Mucosa of descending colon (tissue), 3 donors: ENCODE results near the gene PRKAG1. TPM values are rescaled to one million over a fixed set of nuclear protein-coding genes. Genes with fewer than 3 reads are reported as not detected.

Source experiments
- ATAC-seq: fragments of 200-7000 bp; cut with Tn5 transposase; one replicate; pipeline ENCODE4 v1.9.1; 2020; ENCODE audit warnings: mild to moderate bottlenecking, moderate library complexity
- DNase-seq, 3 donors: peaks; one replicate each; pipeline ENCODE4 v3.0.0-alpha.2; 2020
- H3K36me3 ChIP-seq: fragments of 200-600 bp; one replicate; pipeline ENCODE4 v1.8.0; 2021; ENCODE audit warnings: low read depth, mild to moderate bottlenecking
- H3K4me1 ChIP-seq: fragments of 200-600 bp; one replicate; pipeline ENCODE4 v1.8.0; 2021; ENCODE audit warnings: low read depth, mild to moderate bottlenecking
- H3K4me3 ChIP-seq: fragments of 200-600 bp; one replicate; pipeline ENCODE4 v1.8.0; 2021; ENCODE audit warnings: mild to moderate bottlenecking
- H3K9me3 ChIP-seq: fragments of 200-600 bp; one replicate; pipeline ENCODE4 v1.8.0; 2021; ENCODE audit warnings: mild to moderate bottlenecking
- CTCF ChIP-seq: fragments of 200-600 bp; IDR thresholded peaks from one replicate; pipeline ENCODE4 v1.8.0; 2022; ENCODE audit warnings: antibody characterized with exemption, mild to moderate bottlenecking
- intact Hi-C, 2 donors: fragments of 100-400 bp; cut with DNase I in 1 of 2; cut with micrococcal nuclease in 1 of 2; formaldehyde crosslinking; loops; one replicate each; pipeline versions ENCODE4 v1.11.0 to v1.11.1; 2022; cut with DNase I, micrococcal nuclease
- total RNA-seq, 3 donors: library from RNA; stranded (reverse); fragmentation: NEBNext Ultra II Directional in 2 of 3; extraction: Animal tissue kit (Norgen Biotek cat#: 25700) in 2 of 3; gene quantifications; one replicate each; pipeline versions ENCODE4 v1.2.1 to v1.2.4, GENCODE V29; 2021 to 2023
- donor health status: DM: no; HTN: no; CAD: no; lungs with moderate emphysema.
- donor health status: DM: no; HTN: no; CAD: no.
- donor health status: DM: no; HTN: yes; CAD: no.

The PRKAG1 gene
- total RNA-seq, 3 donors from 2014 or later = 51.5 to 60.1 (median 52.2) TPM

DNA sequence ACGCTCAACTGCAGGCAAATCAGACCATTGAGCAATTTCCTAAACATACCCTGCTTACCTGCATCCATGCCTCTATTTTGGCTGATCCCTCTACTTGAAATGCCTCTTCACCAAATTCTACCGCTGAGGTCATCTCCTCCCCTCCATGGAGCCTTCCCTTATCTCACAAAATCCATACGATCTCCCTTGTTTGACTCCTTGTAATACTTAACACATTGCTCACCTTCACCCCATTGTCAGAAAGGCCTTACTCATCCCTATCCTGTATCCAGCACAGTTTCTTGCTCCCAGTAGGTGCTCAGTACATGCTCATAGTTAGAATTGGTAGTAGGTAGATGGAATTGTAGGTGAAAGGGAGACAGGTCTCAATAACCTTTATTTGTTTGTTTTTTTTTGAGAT lies 24.8 kb downstream of the PRKAG1 start:
- intact Hi-C loops = no loop called here
- Histone ChIP-seq H3K4me1 (peaks cover 20% of the 10 kb centered on the region), H3K4me3 (no peak overlapping the region), H3K36me3 (no peaks in the 10 kb centered on the region), H3K9me3 (no peaks in the 10 kb centered on the region)
- no peak for DNase-seq
- no peak for ATAC-seq
- TF ChIP-seq CTCF = no peak

- intact Hi-C loops = no loop called here
- Histone ChIP-seq H3K9me3 (no peaks in the 10 kb centered on the region), H3K4me3 (no peak overlapping the region), H3K4me1 (no peaks in the 10 kb centered on the region), H3K36me3 (no peaks in the 10 kb centered on the region)
- TF ChIP-seq CTCF = no peak
- DNase-seq = no peak
- no peak for ATAC-seq
These were observed 27.1 kb downstream of the PRKAG1 start for GRCh38 chr12:48991247-48992050.

- intact Hi-C loops = no loop called here
- no peak for ATAC-seq
These were observed 28.0 kb downstream of the PRKAG1 start for GRCh38 chr12:48990552-48990951.

DNA sequence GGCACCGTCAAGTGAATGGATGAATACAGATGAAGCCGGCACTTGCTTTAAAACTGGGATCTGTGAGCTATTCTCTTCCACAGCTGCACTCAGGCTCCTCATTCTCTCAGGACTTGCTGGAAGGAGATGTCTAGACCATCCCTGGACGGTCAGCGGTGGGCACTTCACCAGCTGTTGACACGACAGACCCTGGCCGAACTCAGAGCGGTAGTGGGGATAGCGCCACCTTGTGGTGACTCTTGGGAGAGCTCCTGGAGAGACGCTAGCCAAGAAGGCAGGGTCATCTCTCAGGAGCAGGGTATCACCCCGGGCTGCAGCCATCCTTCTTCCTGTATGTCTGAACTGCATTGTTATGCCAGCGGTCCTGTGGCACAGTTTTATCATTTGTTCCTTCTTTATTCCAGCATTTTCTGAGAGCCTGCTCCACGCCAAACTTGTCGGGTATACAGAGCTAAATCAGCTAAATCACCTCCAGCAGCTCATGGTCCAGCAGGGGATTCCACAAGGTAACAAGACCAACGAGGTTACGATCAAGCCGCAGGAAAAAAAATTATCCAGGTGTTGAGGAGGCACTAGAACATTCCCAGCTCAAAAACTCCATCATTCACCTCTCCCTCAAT lies 30.4 kb downstream of the PRKAG1 start:
- no peak overlapping the region for H3K4me3 ChIP-seq
- no peaks in the 10 kb centered on the region for H3K36me3 ChIP-seq
- H3K4me1 ChIP-seq = peaks cover 4% of the 10 kb centered on the region
- intact Hi-C loops = no loop called here
- no peaks in the 10 kb centered on the region for H3K9me3 ChIP-seq
- ATAC-seq (peak; percentile 82), DNase-seq (peak; percentile 61 to 87 (median 79))
- TF ChIP-seq CTCF = peak; percentile 74

More at GRCh38 chr12:48990552-48990951, 28.0 kb downstream of the PRKAG1 start:
- Histone ChIP-seq H3K9me3 (no peaks in the 10 kb centered on the region), H3K36me3 (no peaks in the 10 kb centered on the region), H3K4me3 (no peak overlapping the region), H3K4me1 (peaks cover 2% of the 10 kb centered on the region)
- no peak for DNase-seq
- TF ChIP-seq CTCF = no peak

DNA sequence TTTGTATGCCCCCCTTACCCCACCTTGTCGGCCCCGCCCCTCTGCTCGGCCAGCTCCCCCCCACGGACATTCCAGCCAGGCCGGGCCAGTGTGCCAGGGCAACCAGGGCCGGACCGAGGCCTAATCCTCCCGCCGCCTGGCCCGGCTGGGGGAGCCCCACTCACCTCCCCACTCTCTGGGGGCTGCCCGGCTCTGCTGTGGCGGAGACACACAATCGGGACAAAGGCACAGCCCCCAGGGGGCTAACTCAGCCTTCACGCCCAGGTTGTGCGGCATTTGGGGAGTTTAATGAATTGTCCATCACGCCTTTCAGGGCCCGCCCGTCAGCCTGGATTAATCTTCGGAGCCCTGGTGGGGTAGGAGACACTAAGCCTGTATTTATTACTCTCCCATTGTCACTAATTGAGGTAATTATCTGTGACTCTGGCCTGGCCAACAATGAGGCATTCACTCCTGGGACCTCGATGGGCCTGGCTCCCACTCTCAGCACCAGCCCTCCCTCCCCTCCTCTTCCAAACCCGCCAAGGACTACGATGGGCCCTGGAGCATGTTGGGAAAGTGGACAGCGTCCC lies 31.8 kb downstream of the PRKAG1 start:
- peaks cover 4% of the 10 kb centered on the region for H3K4me1 ChIP-seq
- H3K9me3 ChIP-seq = no peaks in the 10 kb centered on the region
- ATAC-seq (no peak), DNase-seq (no peak)
- no peaks in the 10 kb centered on the region for H3K36me3 ChIP-seq
- H3K4me3 ChIP-seq = no peak overlapping the region
- no peak for TF ChIP-seq CTCF
- intact Hi-C loops = no loop called here
